GM18858 (cell line): ENCODE measurements around the gene GRIN3B.
A peak's percentile ranks its signal among the peaks of the same experiment; 100 is the strongest.
"Not testable (repeated sequence)": the region's sequence is repeated elsewhere in the genome, so short reads cannot be mapped to it uniquely, and the experiment has no call there.

ENCODE experiments used
- ATAC-seq: cut with Tn5 transposase; IDR thresholded peaks from one replicate; pipeline ENCODE4 v1.9.1; 2021; ENCODE audit not compliant: unreplicated experiment

The GRIN3B gene

GRCh38 chr19:1018393-1018792, 18.2 kb downstream of the GRIN3B start:
- ATAC-seq: no peak

- ATAC-seq: no peak
Observed at GRCh38 chr19:1018932-1019615, 18.9 kb downstream of the GRIN3B start.

GRCh38 chr19:1019616-1019961, 19.4 kb downstream of the GRIN3B start:
- no peak for ATAC-seq

GRCh38 chr19:1019980-1020867, 20.0 kb downstream of the GRIN3B start:
- ATAC-seq: no peak

- peak; percentile 51 for ATAC-seq
Observed at GRCh38 chr19:1020868-1021425, 20.7 kb downstream of the GRIN3B start, which contains the start of gene TMEM259. Gene TMEM259 (minus strand): TSS chr19:1021123. CDS start chr19:1020996, 127 bp downstream.

- not testable (repeated sequence) for ATAC-seq
Observed at GRCh38 chr19:1023883-1024188, 23.6 kb downstream of the GRIN3B start.

GRCh38 chr19:1025080-1025479, 24.9 kb downstream of the GRIN3B start:
- ATAC-seq: not testable (repeated sequence)

GRCh38 chr19:1025960-1026782, 26.0 kb downstream of the GRIN3B start, which contains the start of gene CNN2:
Gene CNN2 (plus strand): TSS chr19:1026608. CDS start chr19:1026662, 54 bp downstream.
- no peak for ATAC-seq

GRCh38 chr19:1026783-1027649, 26.8 kb downstream of the GRIN3B start:
- no peak for ATAC-seq

- no peak for ATAC-seq
Observed at GRCh38 chr19:1027650-1028061, 27.4 kb downstream of the GRIN3B start.

- no peak for ATAC-seq
Observed at GRCh38 chr19:1028062-1028926, 28.1 kb downstream of the GRIN3B start.

- ATAC-seq: no peak
Observed at GRCh38 chr19:1032264-1032867, 32.1 kb downstream of the GRIN3B start.

GRCh38 chr19:1035998-1036621, 35.9 kb downstream of the GRIN3B start:
- ATAC-seq: no peak

- ATAC-seq: no peak
Observed at GRCh38 chr19:1037621-1038064, 37.4 kb downstream of the GRIN3B start.

- ATAC-seq: no peak
Observed at GRCh38 chr19:1038978-1039645, 38.9 kb downstream of the GRIN3B start.

- peak; percentile 65 for ATAC-seq
Observed at GRCh38 chr19:1039646-1040475, 39.6 kb downstream of the GRIN3B start, which contains the start of gene ABCA7. Gene ABCA7 (plus strand): TSS chr19:1040107. CDS start chr19:1041362, 1,255 bp downstream.
